ENCODE data around the gene FGD3.

FGD3 gene

DNA sequence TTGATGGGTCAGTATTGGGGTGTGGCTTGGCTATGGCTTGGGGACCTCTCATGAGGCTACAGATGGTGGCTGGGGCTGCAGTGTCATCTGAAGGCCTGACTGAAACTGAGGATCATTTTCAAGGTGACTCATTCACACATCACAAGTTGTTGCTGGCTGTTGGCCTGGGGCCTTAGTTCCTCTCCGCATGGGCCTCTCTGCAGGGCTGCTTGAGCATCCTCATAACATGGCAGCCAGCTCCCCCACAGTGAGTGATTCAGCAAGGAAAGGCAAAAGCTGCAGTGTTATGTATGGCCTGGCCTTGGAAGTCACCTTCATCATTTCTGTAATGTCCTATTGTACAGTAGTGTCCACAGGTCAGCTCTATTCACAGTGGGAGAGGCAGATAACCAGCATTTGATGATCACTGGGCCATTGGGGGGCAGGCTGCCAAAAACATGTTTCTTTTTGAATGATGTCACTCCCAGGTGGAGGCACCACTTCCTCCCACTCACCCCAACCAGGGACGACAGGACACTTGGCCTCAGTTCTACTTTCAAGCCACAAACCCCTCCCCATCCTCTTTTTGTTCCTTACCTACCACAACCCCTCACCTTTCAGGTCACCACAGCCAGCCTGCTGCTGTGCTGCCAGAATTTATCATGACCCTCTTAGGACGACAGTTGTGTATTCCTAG is 14.4 kb downstream of the FGD3 start:
- no peaks in the 10 kb centered on the region for H3K9me3 ChIP-seq (ENCODE audit: low read length)
- H3K4me1 ChIP-seq (ENCODE audit: insufficient read depth, low read length) = no peaks in the 10 kb centered on the region
- H3K36me3 ChIP-seq (ENCODE audit: insufficient read depth, low read length) = no peaks in the 10 kb centered on the region
- H3K4me3 ChIP-seq (ENCODE audit: low read depth in 1 of 2, low read length in 2 of 2) = no peak overlapping the region
- H3K27me3 ChIP-seq (ENCODE audit: control insufficient read depth in 1 of 2, insufficient read depth in 2 of 2, low read length in 2 of 2) = no peaks in the 10 kb centered on the region
- no peak overlapping the region for H3K27ac ChIP-seq (ENCODE audit: low read depth, low read length)
- H3K9ac ChIP-seq (ENCODE audit: low read length) = no peak overlapping the region

DNA sequence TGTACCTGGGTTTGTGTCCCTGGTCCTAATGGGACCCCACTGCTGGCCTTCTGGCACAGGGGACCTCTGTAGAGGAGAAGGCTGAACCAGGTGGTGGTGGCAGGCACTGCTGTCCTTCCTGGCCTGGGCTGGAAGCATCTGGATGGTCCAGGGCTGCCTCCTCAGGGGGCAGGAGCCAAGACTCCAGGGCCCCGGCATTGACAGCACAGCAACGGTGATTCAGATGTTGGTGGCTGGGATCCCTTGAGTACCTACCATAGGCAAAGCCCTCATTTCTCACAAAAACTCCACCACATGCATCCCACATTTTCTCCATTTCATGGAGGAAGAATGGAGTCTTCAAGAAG is 15.0 kb downstream of the FGD3 start:
- H3K9me3 ChIP-seq (ENCODE audit: low read length) = no peaks in the 10 kb centered on the region
- no peaks in the 10 kb centered on the region for H3K4me1 ChIP-seq (ENCODE audit: insufficient read depth, low read length)
- H3K9ac ChIP-seq (ENCODE audit: low read length) = no peak overlapping the region
- H3K27me3 ChIP-seq (ENCODE audit: control insufficient read depth in 1 of 2, insufficient read depth in 2 of 2, low read length in 2 of 2) = no peaks in the 10 kb centered on the region
- H3K4me3 ChIP-seq (ENCODE audit: low read depth in 1 of 2, low read length in 2 of 2) = no peak overlapping the region
- no peaks in the 10 kb centered on the region for H3K36me3 ChIP-seq (ENCODE audit: insufficient read depth, low read length)
- no peak overlapping the region for H3K27ac ChIP-seq (ENCODE audit: low read depth, low read length)

DNA sequence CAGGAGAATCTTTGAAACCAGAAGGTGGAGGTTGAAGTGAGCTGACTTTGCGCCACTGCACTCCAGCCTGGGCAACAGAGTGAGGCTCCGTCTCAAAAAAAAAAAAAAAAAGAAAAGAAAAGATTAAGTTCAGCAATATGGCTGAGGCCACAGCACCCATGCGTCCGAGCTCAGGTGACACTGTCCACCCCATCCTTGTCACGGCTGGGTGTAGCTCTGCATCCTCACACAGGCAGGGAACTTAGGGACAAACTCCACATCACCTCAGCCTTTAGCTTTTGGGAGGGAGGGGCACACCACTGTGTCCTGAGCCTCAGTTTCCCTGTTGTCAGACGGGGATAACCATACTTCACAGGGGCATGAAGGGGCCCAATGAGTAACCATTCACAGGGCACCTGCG is 15.5 kb downstream of the FGD3 start:
- Histone ChIP-seq H3K4me3 (ENCODE audit: low read depth in 1 of 2, low read length in 2 of 2) (no peak overlapping the region), H3K27ac (ENCODE audit: low read depth, low read length) (no peak overlapping the region), H3K9me3 (ENCODE audit: low read length) (no peaks in the 10 kb centered on the region), H3K27me3 (ENCODE audit: control insufficient read depth in 1 of 2, insufficient read depth in 2 of 2, low read length in 2 of 2) (no peaks in the 10 kb centered on the region), H3K9ac (ENCODE audit: low read length) (no peak overlapping the region), H3K4me1 (ENCODE audit: insufficient read depth, low read length) (no peaks in the 10 kb centered on the region), H3K36me3 (ENCODE audit: insufficient read depth, low read length) (no peaks in the 10 kb centered on the region)

DNA sequence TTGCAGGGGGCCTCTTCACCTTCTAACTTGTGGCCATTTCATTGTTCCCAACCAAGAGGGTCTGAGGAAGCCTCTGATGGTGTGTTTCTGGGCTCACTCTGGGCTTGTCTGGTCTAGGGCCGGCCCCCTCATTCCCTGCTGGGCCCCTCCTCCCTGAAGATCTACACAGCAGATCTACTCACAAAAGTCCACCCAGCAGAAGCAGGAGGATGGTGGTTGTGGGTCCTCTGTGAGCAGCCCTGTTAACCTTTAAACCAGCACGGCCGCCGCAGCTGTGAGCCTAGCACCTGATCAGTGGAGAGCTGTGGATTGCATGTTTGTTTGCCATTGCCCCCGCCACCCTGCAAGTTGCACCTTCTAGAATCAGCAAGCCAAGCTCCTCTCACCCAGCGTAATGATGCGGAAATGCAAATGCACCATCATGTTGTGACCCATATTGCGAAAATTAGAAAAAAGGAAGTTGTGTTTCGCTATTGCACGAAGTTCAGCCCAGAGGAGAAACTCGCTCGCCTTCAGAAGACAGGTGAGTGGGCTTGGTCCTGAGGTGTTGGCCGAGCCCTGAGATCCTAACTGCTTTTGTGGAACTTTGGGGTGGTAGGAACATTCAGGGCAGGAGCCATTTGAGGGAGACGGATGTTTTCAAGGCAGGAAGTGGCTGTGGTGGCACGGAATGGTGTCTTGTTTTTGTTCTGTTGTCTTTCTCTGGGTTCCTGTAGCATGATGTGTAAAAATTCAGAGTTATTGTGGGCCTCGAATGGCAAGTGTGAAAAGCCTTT is 16.7 kb downstream of the FGD3 start:
- H3K27ac ChIP-seq (ENCODE audit: low read depth, low read length) = no peak overlapping the region
- no peaks in the 10 kb centered on the region for H3K36me3 ChIP-seq (ENCODE audit: insufficient read depth, low read length)
- H3K27me3 ChIP-seq (ENCODE audit: control insufficient read depth in 1 of 2, insufficient read depth in 2 of 2, low read length in 2 of 2) = no peaks in the 10 kb centered on the region
- no peaks in the 10 kb centered on the region for H3K4me1 ChIP-seq (ENCODE audit: insufficient read depth, low read length)
- no peaks in the 10 kb centered on the region for H3K9me3 ChIP-seq (ENCODE audit: low read length)
- H3K4me3 ChIP-seq (ENCODE audit: low read depth in 1 of 2, low read length in 2 of 2) = peak overlapping the region in 1 of 2 donors; percentile 32
- no peak overlapping the region for H3K9ac ChIP-seq (ENCODE audit: low read length)

DNA sequence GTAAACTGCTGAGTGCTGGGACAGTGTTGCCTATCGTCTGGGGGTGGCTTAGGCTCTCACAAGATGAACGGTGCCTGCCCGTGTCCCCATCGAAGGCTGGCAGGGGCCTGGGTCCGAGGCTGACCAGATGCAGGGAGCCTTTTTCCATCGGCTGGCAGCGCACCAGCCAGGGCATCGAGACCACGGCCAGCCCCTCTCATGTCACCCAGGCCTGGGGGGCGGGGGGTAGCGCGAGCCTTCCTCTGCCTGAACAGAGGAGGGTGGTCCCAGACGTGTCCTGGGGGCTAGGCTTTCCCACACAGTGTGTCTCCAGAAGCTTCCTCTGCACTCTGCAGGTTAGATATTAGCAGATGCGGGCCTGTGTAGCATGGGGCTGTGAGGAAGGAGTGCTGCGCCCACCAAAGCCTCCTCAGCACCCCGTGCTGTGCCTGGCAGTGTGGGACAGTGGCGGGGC is 17.3 kb downstream of the FGD3 start:
- Histone ChIP-seq H3K4me1 (ENCODE audit: insufficient read depth, low read length) (no peaks in the 10 kb centered on the region), H3K27ac (ENCODE audit: low read depth, low read length) (no peak overlapping the region), H3K9me3 (ENCODE audit: low read length) (no peaks in the 10 kb centered on the region), H3K4me3 (ENCODE audit: low read depth in 1 of 2, low read length in 2 of 2) (peak overlapping the region in 1 of 2 donors; percentile 32), H3K9ac (ENCODE audit: low read length) (no peak overlapping the region), H3K36me3 (ENCODE audit: insufficient read depth, low read length) (no peaks in the 10 kb centered on the region), H3K27me3 (ENCODE audit: control insufficient read depth in 1 of 2, insufficient read depth in 2 of 2, low read length in 2 of 2) (no peaks in the 10 kb centered on the region)

DNA sequence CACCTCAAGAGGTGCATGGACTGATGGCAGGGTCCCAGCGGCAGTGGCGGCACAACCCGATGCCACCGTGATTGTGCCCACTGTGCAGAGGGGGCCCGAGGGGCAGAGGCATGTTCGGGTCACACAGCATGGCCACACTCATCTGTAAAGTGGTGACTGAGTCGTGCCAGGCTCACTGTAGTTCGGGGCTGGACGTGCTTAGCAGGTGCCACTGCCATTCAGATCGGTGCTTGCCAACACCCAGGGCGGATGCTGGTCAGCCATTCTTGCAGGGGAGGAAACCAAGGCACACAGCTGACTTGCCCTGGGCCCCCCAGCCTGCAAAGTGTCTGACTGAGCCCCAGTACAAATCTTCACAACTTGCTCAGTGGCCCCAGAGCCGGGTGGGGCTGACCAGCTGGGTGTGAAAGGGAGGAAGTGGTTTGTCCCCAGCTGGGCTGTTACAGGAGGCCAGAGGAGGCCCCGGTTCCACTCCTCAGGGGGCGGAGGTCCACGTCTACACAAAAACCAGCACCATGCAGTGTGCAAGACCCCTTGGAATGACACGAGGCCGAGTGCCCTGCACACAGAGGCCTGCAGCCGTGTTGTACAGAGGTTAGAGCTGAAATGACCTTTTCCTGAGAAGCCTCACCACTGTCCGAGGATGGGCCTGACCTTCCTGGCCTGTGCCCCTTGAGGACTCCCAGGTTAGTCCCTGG is 17.9 kb downstream of the FGD3 start:
- Histone ChIP-seq H3K27ac (ENCODE audit: low read depth, low read length) (no peak overlapping the region), H3K4me1 (ENCODE audit: insufficient read depth, low read length) (no peaks in the 10 kb centered on the region), H3K36me3 (ENCODE audit: insufficient read depth, low read length) (no peaks in the 10 kb centered on the region), H3K9me3 (ENCODE audit: low read length) (no peaks in the 10 kb centered on the region), H3K4me3 (ENCODE audit: low read depth in 1 of 2, low read length in 2 of 2) (peak overlapping the region in 1 of 2 donors; percentile 32), H3K9ac (ENCODE audit: low read length) (no peak overlapping the region), H3K27me3 (ENCODE audit: control insufficient read depth in 1 of 2, insufficient read depth in 2 of 2, low read length in 2 of 2) (no peaks in the 10 kb centered on the region)

DNA sequence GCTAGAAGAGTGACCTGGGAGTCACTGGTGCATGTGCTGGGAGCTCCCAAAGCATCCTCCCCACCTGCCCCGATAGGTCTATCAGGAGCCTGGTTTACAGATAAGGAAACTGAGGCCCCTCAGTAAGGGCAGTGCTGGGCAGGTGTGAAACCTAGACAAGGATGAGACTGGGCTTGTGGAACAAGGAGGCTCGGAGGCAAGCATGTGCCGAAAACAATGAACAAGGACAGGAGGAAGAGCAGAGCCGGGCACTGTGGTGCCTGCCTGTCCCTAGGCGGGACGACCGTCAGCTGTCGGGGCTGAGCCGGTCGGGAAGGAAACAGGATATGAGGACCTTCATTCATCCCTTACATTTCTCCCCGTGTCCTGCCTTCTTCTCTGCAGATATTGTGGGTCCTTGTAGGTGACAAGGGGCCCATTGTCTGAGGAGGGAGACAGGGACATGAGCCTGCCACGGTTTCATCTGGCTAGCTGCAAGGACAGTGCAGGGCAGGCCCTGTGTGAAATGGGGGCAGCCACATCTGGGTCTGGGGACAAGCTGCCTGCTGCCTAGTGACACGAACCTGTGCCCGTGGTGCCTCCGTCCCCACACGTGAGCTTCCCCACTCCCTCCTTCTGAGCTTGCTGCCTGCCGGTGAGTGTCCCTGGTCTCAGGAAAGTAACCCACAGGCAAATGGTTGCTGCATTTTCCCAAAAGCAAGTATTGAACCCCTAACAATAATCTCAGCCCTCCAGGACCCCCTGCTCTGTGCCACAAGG is 18.6 kb downstream of the FGD3 start:
- H3K27ac ChIP-seq (ENCODE audit: low read depth, low read length) = no peak overlapping the region
- H3K4me1 ChIP-seq (ENCODE audit: insufficient read depth, low read length) = no peaks in the 10 kb centered on the region
- H3K9ac ChIP-seq (ENCODE audit: low read length) = no peak overlapping the region
- no peaks in the 10 kb centered on the region for H3K9me3 ChIP-seq (ENCODE audit: low read length)
- no peaks in the 10 kb centered on the region for H3K27me3 ChIP-seq (ENCODE audit: control insufficient read depth in 1 of 2, insufficient read depth in 2 of 2, low read length in 2 of 2)
- H3K4me3 ChIP-seq (ENCODE audit: low read depth in 1 of 2, low read length in 2 of 2) = no peak overlapping the region
- H3K36me3 ChIP-seq (ENCODE audit: insufficient read depth, low read length) = no peaks in the 10 kb centered on the region

DNA sequence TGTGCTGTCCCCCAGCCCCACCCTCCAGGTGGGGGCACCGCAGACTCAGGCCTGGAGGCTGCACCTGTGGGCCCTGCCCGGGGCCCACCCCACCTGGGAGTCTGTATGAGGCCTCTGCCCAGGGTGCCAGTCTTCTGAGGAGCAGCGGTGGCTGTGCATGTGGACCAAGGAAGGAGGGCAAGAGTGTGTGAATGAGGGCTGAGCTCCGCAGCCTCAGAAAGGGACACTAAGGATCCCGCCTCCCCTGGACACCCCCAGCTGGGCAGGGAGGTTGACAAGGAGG is 19.1 kb downstream of the FGD3 start:
- no peaks in the 10 kb centered on the region for H3K9me3 ChIP-seq (ENCODE audit: low read length)
- H3K4me3 ChIP-seq (ENCODE audit: low read depth in 1 of 2, low read length in 2 of 2) = no peak overlapping the region
- H3K27me3 ChIP-seq (ENCODE audit: control insufficient read depth in 1 of 2, insufficient read depth in 2 of 2, low read length in 2 of 2) = no peaks in the 10 kb centered on the region
- no peaks in the 10 kb centered on the region for H3K4me1 ChIP-seq (ENCODE audit: insufficient read depth, low read length)
- no peak overlapping the region for H3K9ac ChIP-seq (ENCODE audit: low read length)
- no peaks in the 10 kb centered on the region for H3K36me3 ChIP-seq (ENCODE audit: insufficient read depth, low read length)
- H3K27ac ChIP-seq (ENCODE audit: low read depth, low read length) = no peak overlapping the region

DNA sequence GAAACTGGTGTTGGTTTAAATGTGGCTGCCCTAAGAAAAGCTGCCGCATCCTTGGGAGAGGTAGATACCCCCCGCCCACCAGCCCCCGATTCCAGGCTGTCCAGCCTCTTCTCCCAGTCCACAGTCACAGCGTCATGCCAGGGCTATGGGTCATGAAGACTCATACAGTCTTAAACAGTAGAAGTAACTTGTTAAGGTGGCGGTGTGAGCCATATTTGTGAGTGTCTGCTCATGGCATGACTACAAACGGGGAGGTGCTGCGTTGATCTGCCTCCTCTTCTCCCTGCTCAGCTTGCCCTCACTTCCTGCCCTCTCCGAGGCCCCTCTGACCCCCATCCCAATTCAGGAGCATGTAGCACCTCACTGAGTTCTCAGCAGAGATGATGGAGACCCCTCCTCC is 20.8 kb downstream of the FGD3 start:
- H3K4me3 ChIP-seq (ENCODE audit: low read depth in 1 of 2, low read length in 2 of 2) = no peak overlapping the region
- H3K27me3 ChIP-seq (ENCODE audit: control insufficient read depth in 1 of 2, insufficient read depth in 2 of 2, low read length in 2 of 2) = no peaks in the 10 kb centered on the region
- no peaks in the 10 kb centered on the region for H3K4me1 ChIP-seq (ENCODE audit: insufficient read depth, low read length)
- H3K9me3 ChIP-seq (ENCODE audit: low read length) = no peaks in the 10 kb centered on the region
- no peak overlapping the region for H3K9ac ChIP-seq (ENCODE audit: low read length)
- H3K36me3 ChIP-seq (ENCODE audit: insufficient read depth, low read length) = no peaks in the 10 kb centered on the region
- no peak overlapping the region for H3K27ac ChIP-seq (ENCODE audit: low read depth, low read length)

DNA sequence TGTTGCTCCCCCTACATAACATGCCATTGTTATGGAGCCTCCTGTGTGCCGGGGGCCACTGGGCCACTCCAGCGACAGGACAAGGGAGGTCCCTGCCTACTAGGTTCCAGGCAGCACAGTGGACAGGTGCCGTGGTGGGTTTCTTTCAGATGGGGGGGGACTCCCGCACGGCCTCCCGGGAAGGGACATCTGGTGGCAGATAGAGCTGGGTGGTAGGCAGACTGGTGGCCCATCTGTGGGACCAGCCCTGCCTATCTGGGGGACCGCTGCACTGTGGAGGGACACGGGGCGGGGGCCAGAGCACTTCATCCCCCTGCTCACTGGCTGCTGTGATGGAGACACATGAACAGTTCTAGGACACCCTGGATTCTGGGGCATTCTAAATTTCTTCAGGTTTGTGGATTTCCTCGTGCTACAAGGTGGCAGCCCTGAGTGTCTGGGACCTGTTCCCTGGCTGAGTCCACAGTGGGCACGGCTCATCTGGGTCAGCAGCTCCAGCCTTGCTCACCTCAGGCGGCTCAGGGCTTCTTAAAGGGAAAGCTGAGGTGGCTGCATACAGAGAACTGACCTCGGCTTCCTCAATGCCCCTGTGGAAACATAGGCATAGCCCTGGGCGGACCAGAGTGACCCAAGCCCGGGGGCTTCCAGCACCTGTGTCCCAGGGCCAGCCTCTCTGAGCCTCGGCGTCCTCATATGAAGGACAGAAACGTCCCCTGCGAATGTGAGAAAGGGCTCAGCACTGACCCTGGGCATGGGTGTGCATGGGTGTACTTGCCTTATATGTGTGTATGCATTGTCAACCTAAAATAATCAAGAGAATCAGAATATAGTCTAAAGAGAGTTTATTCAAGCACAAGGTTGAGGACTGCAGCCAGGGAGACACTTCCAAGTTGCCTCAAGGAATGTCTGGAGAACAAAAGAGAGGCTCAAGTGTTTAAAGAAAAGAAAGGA is 22.5 kb downstream of the FGD3 start:
- Histone ChIP-seq H3K27ac (ENCODE audit: low read depth, low read length) (no peak overlapping the region), H3K4me3 (ENCODE audit: low read depth in 1 of 2, low read length in 2 of 2) (no peak overlapping the region), H3K4me1 (ENCODE audit: insufficient read depth, low read length) (no peaks in the 10 kb centered on the region), H3K9ac (ENCODE audit: low read length) (no peak overlapping the region), H3K9me3 (ENCODE audit: low read length) (no peaks in the 10 kb centered on the region), H3K27me3 (ENCODE audit: control insufficient read depth in 1 of 2, insufficient read depth in 2 of 2, low read length in 2 of 2) (no peaks in the 10 kb centered on the region), H3K36me3 (ENCODE audit: insufficient read depth, low read length) (no peaks in the 10 kb centered on the region)

All from muscle layer of colon (tissue), 2 donors.